ENCODE data around the gene PEX16. TPM values are rescaled to one million over a fixed set of nuclear protein-coding genes. Genes with fewer than 3 reads are reported as not detected.

Gene PEX16
- total and polyA plus RNA-seq, 9 of the 15 experiments (the other 6 are each of a cell fraction or from before 2014, with no cell fraction given), result 1.5 to 43.9 (median 14.6) TPM

GRCh38 chr11:45927684-45928413, 10.2 kb upstream of the PEX16 start:
- ChIA-PET POLR2A (interaction anchor here (0.7 to 1.8 kb wide), 4 partner anchors 10 to 68 kb away, joined by 3 to 4 read pairs (median 4); no protein-coding TSS in a partner anchor), CTCF (ENCODE audit: low intra/inter-chr PET ratio) (no interaction called here)
- Histone ChIP-seq H3K9me3 (replicated peaks; ENCODE audit: control insufficient read depth, insufficient read depth, low read depth, low read length) (no peaks in the 10 kb centered on the region), H3K4me1 (replicated peaks in 1 of 2; ENCODE audit: control insufficient read depth in 2 of 2, insufficient read depth in 2 of 2, low read length in 2 of 2) (peaks cover 10 to 57% of the 10 kb centered on the region in 2 experiments; a peak in 4 of 5 replicates), H3K4me2 (ENCODE audit: insufficient read depth, low read length) (no peak overlapping the region), H2AFZ (ENCODE audit: low read depth, low read length) (no peak overlapping the region), H3K9me1 (ENCODE audit: control insufficient read depth, insufficient read depth, low read length) (no peaks in the 10 kb centered on the region), H3K36me3 (ENCODE audit: control insufficient read depth, insufficient read depth, low read length) (peaks cover 13% of the 10 kb centered on the region; the same call in 1 of the 3 replicates), H3K79me2 (ENCODE audit: control insufficient read depth, insufficient read depth, low read length) (peaks cover 4% of the 10 kb centered on the region; the same call in 2 of the 3 replicates), H3K27me3 (ENCODE audit: control insufficient read depth in 2 of 2, insufficient read depth in 2 of 2, low read length in 2 of 2) (no peaks in the 10 kb centered on the region), H3K4me3 (no peak overlapping the region), H3K9ac (ENCODE audit: insufficient read depth in 1 of 2, low read depth in 2 of 2, low read length in 2 of 2) (peak overlapping the region in 1 of 2 experiments; percentile 71; a peak in 2 of 4 replicates), H3K27ac (ENCODE audit: extremely low read depth, low read depth, low read length) (no peak overlapping the region), H4K20me1 (replicated peaks; ENCODE audit: control insufficient read depth, insufficient read depth, low read length) (no peaks in the 10 kb centered on the region; the same call in none of the 2 replicates)
- intact Hi-C loops (cut with micrococcal nuclease) (no loop called here), in situ Hi-C loops (cut with MboI) (no loop called here)
- WGBS (ENCODE audit: insufficient coverage, low coverage, missing lambda C conversion rate), result 80% methylated on average over 21 of the region's 27 CpGs
- FAIRE-seq, result no peak
- no peak for ATAC-seq
- DNase-seq (ENCODE audit: extremely low read depth in 1 of 4, low spot score in 3 of 4), result no peak
- no TSS peak for BruUV-seq (replicated peaks)
- no peak for TF ChIP-seq ZNF780A (CRISPR knock-in tag; IDR thresholded peaks at IDR 0.05)
- TF ChIP-seq GABPB1 (CRISPR knock-in tag; IDR thresholded peaks at IDR 0.05), result no peak
- no peak for TF ChIP-seq BRD4 (IDR thresholded peaks at IDR 0.05)
- TF ChIP-seq, protein P1, sequence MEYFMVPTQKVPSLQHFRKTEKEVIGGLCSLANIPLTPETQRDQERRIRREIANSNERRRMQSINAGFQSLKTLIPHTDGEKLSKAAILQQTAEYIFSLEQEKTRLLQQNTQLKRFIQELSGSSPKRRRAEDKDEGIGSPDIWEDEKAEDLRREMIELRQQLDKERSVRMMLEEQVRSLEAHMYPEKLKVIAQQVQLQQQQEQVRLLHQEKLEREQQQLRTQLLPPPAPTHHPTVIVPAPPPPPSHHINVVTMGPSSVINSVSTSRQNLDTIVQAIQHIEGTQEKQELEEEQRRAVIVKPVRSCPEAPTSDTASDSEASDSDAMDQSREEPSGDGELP (CRISPR knock-in tag; IDR thresholded peaks at IDR 0.05; ENCODE audit: borderline replicate concordance), result 0 out of 2 replicates have a peak, but pooled peaks have one; percentile 10
- no peak for TF ChIP-seq NCOA4 (IDR thresholded peaks at IDR 0.05; ENCODE audit: partially characterized antibody)
- TF ChIP-seq ZBTB8A (IDR thresholded peaks at IDR 0.05; ENCODE audit: partially characterized antibody), result no peak
- no peak for TF ChIP-seq ARID2 (IDR thresholded peaks at IDR 0.05)
- no peak for TF ChIP-seq TAF9B (IDR thresholded peaks at IDR 0.05; ENCODE audit: partially characterized antibody)
- TF ChIP-seq, protein P2, sequence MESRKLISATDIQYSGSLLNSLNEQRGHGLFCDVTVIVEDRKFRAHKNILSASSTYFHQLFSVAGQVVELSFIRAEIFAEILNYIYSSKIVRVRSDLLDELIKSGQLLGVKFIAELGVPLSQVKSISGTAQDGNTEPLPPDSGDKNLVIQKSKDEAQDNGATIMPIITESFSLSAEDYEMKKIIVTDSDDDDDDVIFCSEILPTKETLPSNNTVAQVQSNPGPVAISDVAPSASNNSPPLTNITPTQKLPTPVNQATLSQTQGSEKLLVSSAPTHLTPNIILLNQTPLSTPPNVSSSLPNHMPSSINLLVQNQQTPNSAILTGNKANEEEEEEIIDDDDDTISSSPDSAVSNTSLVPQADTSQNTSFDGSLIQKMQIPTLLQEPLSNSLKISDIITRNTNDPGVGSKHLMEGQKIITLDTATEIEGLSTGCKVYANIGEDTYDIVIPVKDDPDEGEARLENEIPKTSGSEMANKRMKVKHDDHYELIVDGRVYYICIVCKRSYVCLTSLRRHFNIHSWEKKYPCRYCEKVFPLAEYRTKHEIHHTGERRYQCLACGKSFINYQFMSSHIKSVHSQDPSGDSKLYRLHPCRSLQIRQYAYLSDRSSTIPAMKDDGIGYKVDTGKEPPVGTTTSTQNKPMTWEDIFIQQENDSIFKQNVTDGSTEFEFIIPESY (CRISPR knock-in tag; IDR thresholded peaks at IDR 0.05), result 0 out of 2 replicates have a peak, but pooled peaks have one; percentile 31
- no peak for TF ChIP-seq NEUROD1 (IDR thresholded peaks at IDR 0.05; ENCODE audit: borderline replicate concordance, low read depth, low read length, partially characterized antibody)
- TF ChIP-seq ZNF282 (CRISPR knock-in tag; IDR thresholded peaks at IDR 0.05), result no peak
- TF ChIP-seq NONO (IDR thresholded peaks at IDR 0.05; ENCODE audit: low read depth in 2 of 2, low read length in 1 of 2), result no peak
- TF ChIP-seq ZBTB49 (CRISPR knock-in tag; IDR thresholded peaks at IDR 0.05; ENCODE audit: borderline replicate concordance), result no peak
- TF ChIP-seq POLR2G (IDR thresholded peaks at IDR 0.05; ENCODE audit: low read depth, low read length), result peak; percentile 61; the same call in 1 of the 2 replicates
- TF ChIP-seq ID3 (CRISPR knock-in tag; IDR thresholded peaks at IDR 0.05), result no peak
- TF ChIP-seq ID3 (tag; IDR thresholded peaks at IDR 0.05), result no peak

Measured in K562 (cell line).